ENCODE results near the gene PGAP3.

PGAP3 gene

DNA sequence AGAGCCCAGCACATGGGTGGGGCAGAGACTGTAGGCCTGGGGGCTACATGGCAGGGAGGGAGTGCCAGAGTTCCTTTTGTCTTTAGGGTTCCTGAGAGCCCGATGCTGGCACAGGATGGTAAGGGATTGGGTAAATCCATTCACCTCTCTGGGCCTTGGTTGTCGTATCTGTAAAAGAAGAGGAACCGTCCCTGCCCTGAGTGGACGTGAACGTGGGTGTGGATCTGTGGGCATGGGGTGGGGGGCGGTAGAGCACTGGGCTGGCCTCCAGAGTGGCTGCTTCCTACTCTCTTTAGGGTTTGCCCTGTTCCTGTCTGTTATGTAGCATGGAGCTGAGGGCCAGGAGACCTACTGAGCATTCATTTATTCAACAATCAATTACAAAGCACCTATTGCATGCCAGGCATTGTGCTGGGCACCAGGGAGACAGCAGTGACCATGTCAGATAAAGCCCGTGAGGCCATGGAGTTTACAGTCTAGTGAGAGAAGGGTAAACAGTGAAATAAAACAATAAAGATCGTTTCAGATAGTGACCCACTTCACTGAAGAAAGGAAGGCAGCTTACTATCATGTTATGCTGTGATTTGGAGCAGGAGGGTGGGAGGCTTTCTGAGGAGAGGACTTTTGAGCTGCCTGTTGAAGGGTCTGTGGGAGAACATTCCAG is 35.8 kb downstream of the PGAP3 start:
- in situ Hi-C loops (cut with MboI; ENCODE audit: low pct_unique_long_range_greater_than_20kb, low sequenced_read_pairs), result loop anchor here (25.0 kb wide), 1 partner anchor 90 kb away; no protein-coding TSS in a partner anchor
- no peak for DNase-seq

DNA sequence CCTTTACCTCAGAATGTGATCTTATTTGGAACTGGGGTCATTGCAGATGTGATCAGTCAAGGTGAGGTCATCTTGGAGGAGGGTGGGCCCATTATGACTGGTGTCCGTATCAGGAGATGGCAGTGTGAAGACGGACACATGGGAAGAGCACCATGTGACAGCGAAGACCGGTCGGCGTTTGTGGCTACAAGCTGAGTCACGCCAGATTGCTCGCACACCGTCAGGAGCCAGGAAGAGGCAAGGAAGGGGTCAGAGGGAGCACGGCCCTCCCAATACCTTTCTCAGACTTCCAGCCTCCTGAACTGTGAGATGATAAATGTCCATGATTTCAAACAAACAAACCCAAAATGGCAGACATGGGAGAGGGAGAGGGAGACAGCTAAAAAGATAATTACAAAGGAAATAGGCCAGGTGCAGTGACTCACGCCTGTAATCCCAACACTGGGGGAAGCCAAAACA is 37.7 kb downstream of the PGAP3 start:
- DNase-seq, result no peak
- in situ Hi-C loops (cut with MboI; ENCODE audit: low pct_unique_long_range_greater_than_20kb, low sequenced_read_pairs), result loop anchor here (25.0 kb wide), 1 partner anchor 88 kb away; no protein-coding TSS in a partner anchor

GRCh38 chr17:39648616-39649366 is 39.1 kb downstream of the PGAP3 start:
- peak; percentile 18 for DNase-seq
- in situ Hi-C loops (cut with MboI; ENCODE audit: low pct_unique_long_range_greater_than_20kb, low sequenced_read_pairs), result no loop called here

DNA sequence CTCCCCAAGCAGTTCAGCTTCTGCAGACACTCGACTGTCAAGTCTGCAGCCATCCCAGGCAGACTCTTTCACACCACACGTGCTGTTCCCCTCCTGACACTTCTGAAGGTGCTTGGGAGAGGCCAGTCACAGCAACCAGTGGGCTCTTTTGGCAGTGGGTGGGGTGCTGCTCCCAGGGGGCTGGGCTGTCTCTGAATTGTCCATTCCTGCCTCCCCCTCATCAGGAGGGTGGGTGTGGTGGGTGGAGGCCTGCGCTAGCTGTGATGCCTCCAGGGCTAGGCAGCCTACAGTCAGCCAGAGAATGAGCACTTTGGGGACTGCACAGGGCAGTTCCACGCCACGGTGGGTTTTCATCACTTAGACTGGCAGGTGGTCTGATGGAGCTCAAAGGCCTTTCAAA is 40.6 kb downstream of the PGAP3 start:
- DNase-seq, result no peak
- in situ Hi-C loops (cut with MboI; ENCODE audit: low pct_unique_long_range_greater_than_20kb, low sequenced_read_pairs), result no loop called here

- DNase-seq, result no peak
- in situ Hi-C loops (cut with MboI; ENCODE audit: low pct_unique_long_range_greater_than_20kb, low sequenced_read_pairs), result no loop called here
These were observed 44.6 kb downstream of the PGAP3 start for GRCh38 chr17:39643271-39643670.

DNA sequence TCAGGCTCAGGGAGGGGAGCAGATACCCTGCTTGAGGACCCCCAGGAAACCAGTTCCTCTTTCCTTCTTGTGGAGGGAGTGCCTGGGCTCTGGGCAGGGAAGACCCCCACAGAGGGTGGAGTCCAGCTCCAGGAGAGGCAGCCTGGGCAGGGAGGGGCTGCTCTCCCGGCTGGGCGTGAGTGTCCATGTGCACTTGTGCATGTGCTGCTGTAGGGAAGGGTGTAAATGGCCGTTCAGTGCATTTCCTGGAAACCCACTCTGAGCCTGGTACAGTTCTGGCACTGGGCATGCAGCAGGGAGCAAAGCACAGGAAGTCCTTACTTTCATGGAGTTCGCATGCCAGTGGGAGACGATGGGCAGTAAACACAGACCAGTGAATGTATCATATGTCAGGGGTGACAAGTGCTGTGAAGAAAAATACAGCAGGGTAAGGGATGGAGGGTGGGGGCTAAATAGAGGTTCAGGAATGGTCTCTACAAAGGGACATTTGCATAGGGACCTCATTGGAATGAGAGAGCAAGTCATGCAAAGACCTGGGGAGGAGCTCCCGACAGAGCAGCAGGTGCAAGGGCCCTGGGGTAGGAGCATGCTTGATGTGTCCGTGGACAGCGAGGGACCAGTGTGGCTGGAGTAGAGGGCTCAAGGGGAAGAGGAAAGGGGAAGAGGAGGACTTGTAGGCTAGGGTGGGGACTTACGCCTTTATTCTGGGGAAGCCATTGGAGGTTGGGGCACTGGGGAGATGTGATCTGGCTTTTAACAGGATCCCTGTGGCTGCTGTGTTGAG is 45.4 kb downstream of the PGAP3 start:
- no peak for DNase-seq
- in situ Hi-C loops (cut with MboI; ENCODE audit: low pct_unique_long_range_greater_than_20kb, low sequenced_read_pairs), result no loop called here

GRCh38 chr17:39641883-39642282 is 46.0 kb downstream of the PGAP3 start:
- DNase-seq, result no peak
- in situ Hi-C loops (cut with MboI; ENCODE audit: low pct_unique_long_range_greater_than_20kb, low sequenced_read_pairs), result no loop called here

DNA sequence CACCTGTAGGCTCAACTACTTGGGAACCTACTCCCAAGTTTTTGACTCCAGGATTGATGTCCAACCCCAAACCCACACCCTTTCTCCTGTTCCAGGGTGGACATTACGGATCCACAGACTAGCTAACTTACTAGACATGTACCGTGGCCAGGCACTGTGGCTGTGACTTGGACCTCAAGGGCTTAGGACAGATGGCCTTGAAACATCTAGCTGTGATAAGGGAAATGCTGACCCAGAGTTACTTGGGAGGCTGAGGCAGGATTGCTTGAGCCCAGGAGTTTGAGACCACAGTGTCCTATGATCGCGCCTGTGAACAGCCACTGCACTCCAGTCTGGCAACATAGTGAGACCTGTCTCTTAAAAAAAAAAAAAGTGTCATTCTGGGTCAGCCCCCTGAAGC is 46.8 kb downstream of the PGAP3 start:
- in situ Hi-C loops (cut with MboI; ENCODE audit: low pct_unique_long_range_greater_than_20kb, low sequenced_read_pairs), result no loop called here
- no peak for DNase-seq

DNA sequence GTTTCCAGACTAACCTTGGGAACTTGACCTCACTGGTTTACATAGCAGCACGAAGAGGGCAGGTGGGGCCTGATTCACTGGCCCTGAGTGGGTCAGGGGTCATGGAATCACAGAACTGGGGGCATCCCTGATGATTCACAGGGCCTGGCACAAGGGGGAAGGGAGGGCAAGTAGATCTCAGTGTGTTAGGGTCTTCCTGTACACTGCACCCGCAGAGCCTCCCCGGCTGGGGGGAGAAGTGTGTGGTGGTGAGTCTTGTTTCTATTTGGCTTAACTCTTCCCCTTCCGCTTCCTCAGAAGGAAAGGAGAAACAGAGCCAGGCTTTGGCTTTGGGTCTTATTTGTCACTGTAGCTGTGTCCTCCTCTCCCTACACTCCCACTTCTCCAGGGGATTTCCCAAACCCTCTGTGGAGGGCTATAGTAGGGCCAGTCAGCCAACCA is 47.2 kb downstream of the PGAP3 start:
- no peak for DNase-seq
- in situ Hi-C loops (cut with MboI; ENCODE audit: low pct_unique_long_range_greater_than_20kb, low sequenced_read_pairs), result no loop called here

DNA sequence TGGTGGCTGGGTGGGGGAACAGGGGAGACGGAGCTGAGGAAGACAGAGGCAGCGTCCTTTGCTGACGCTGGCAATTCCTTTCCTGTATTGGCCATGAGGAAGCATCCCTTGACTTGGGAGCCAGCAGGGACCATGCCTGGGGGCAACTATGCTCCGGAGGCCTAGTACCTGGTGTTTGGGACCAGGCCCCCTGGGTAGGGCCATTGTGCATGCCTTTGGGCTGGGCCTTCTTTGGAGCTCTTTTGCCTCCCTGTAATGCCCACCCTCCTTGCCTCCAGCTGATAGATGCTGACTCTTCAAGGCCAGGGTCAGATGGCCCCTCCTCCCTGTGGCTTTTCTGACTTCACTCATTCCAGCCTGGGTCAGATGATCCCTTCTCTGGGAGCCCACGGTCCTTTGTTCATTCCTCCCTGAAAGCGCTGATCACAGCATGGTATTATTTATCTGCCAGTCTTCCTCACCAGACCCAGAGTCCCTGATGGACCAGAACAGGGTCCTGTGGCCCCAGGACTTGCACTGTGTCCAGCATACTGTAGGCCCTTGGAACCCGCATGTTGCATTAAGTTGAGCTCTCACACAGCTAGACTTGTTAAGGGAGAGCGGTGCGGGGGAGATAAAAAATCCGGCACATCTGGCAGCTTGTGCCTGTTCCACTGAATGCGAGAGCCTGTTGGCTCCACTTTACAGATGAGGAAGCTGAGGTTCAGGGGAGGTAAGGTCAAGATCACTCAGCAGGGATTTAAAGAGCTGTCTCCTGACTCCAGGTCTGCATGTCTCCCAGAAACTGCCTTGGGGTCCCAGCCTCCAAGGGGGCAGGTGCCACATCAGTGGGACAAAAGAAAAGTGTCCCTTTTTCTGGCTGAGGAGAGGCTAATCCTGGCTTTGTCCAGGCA is 48.0 kb downstream of the PGAP3 start:
- in situ Hi-C loops (cut with MboI; ENCODE audit: low pct_unique_long_range_greater_than_20kb, low sequenced_read_pairs), result no loop called here

DNA sequence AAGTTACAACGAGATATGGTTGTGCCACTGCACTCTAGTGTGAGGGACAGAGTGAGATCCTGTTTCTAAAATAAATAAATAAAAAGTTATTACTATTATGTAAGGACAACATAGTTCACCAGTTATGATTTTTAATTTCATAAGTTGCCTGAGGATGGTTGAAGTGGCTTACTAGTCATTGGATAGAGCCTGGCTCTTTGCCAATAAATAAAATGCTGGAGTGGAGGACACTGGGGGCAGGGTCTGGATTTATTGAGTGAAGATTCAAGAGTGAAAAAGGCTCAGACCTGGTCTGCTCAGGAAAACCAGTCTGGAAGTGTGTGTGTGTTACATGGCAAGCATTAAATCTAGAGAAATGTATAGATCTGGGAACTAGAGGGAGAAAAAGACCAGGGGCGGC is 48.8 kb downstream of the PGAP3 start:
- in situ Hi-C loops (cut with MboI; ENCODE audit: low pct_unique_long_range_greater_than_20kb, low sequenced_read_pairs), result no loop called here
- DNase-seq, result no peak

More for the DNA sequence above, 48.0 kb downstream of the PGAP3 start:
- no peak for DNase-seq

DNA sequence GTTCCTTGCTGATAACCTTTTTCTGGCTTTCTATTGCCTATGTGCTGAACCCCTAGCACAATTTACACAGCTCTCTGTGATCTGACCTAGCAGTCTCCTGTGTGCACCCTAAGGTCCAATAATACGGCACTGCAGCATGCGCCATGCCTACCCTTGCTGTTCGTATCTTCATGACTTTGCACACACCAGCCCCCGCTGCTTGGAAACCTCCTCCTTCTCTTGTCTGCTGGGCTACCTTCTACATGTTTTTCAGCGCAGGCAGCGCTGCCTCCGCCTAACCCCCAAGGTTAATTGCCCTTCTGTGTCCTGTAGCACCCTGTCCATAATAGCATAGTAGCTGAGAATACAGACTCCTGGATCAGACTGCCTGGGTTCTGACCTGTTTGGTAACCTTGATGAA is 49.5 kb downstream of the PGAP3 start:
- no peak for DNase-seq
- in situ Hi-C loops (cut with MboI; ENCODE audit: low pct_unique_long_range_greater_than_20kb, low sequenced_read_pairs), result no loop called here

DNA sequence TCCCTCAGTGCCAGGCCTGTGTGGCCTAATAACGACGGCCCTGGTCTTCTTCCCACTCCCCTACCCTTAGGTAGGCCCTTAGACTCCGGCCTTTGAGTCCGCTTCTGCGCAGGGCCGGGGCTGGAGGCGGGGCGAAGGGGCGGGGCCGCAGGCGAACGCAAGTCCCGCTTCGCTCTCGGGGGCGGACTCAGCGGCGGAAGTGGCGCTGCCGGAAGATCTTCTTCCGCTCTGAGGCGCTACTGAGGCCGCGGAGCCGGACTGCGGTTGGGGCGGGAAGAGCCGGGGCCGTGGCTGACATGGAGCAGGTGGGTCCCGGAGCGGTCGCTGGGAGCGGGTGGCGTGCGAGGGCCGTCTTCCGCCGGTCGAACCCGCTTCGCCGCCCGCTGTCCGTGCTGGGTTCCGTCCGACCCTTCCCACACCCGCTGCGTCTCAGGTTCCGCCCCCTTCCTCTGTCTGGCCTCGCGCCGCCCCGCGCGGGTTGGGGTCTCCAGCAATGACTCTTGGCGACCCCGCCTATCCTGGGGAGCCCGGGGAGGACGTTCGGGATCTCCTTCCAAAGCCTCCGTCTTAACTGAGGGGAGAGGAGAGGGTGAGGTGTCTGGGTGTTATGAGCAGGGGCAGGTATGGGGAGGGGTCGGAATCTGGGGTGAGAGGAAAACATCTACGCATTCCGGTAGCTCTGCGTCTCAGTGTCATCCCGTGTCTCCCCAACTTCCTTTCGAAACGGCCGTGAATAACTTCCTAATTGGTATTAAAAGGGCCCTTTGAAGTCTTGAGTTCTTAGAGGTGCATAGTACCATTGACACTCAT is 50.7 kb downstream of the PGAP3 start, which contains the start of gene STARD3:
Gene STARD3 (plus strand): TSS at position 218 of the 810 bp plus-strand sequence. CDS start 16,388 bp downstream, outside the sequence.
- in situ Hi-C loops (cut with MboI; ENCODE audit: low pct_unique_long_range_greater_than_20kb, low sequenced_read_pairs), result no loop called here
- peak; percentile 84 for DNase-seq

DNA sequence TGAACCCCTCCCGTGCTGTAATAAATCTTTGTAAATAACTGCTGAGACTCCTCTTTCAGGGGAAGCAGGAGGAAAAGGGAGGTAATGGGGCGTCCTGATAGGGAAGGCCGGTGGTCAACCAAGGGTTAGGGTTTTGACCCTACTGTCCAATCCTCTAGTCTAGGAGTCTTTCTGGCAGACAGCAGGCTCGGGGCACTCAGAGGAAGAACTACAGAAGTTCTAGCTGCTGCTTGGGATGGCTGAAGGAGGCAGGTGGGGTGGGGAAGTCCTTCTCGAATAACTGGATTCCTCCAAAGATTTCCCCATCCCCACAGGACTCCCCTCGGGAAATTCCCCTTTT is 51.3 kb downstream of the PGAP3 start:
- DNase-seq, result no peak
- in situ Hi-C loops (cut with MboI; ENCODE audit: low pct_unique_long_range_greater_than_20kb, low sequenced_read_pairs), result no loop called here

DNA sequence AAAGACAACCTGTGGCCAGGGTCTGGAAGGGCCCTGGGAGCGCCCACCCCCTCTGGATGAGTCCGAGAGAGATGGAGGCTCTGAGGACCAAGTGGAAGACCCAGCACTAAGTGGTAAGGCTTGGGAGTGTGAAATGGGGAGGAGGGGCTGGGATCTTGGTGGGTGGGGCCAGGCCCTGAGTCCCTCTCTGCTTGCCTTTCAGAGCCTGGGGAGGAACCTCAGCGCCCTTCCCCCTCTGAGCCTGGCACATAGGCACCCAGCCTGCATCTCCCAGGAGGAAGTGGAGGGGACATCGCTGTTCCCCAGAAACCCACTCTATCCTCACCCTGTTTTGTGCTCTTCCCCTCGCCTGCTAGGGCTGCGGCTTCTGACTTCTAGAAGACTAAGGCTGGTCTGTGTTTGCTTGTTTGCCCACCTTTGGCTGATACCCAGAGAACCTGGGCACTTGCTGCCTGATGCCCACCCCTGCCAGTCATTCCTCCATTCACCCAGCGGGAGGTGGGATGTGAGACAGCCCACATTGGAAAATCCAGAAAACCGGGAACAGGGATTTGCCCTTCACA is 52.2 kb downstream of the PGAP3 start:
- in situ Hi-C loops (cut with MboI; ENCODE audit: low pct_unique_long_range_greater_than_20kb, low sequenced_read_pairs), result no loop called here
- no peak for DNase-seq

- in situ Hi-C loops (cut with MboI; ENCODE audit: low pct_unique_long_range_greater_than_20kb, low sequenced_read_pairs), result no loop called here
- peak; percentile 62 for DNase-seq
These were observed 53.4 kb downstream of the PGAP3 start for GRCh38 chr17:39634384-39634871.

DNA sequence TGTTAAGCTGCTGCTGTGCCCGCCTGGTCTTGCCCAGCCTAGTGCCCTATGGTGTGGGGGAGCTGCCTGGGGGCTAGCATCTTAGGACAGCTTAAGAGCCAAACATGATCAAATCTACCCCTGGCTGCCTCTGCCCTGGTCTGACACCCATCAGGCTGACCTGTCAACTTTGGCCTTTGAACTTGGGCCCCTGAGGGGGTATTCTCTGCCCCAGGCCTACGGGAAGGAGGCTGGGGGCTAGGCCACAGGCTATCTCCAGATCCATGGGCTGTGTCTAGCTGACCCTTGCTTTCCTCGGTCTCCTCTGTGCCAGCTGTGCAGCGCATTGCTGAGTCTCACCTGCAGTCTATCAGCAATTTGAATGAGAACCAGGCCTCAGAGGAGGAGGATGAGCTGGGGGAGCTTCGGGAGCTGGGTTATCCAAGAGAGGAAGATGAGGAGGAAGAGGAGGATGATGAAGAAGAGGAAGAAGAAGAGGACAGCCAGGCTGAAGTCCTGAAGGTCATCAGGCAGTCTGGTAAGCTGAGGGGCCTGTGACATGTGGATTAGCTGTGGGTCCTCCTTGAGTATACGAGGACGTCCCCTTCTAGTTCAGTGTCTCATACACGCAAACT is 54.2 kb downstream of the PGAP3 start:
- in situ Hi-C loops (cut with MboI; ENCODE audit: low pct_unique_long_range_greater_than_20kb, low sequenced_read_pairs), result no loop called here

More for the DNA sequence above, 54.2 kb downstream of the PGAP3 start:
- no peak for DNase-seq

All from KBM-7 (cell line).